NCI-H1417 (cell line): Measurements from ENCODE around the gene DCDC2C.
"Not testable (repeated sequence)": the region's sequence is repeated elsewhere in the genome, so short reads cannot be mapped to it uniquely, and the experiment has no call there.

Source experiments
- DNase-seq, 3 experiments: peaks; one replicate each; lab custom pipeline; 2025; lab: John Stamatoyannopoulos, UW

DCDC2C gene

GRCh38 chr2:3771576-3771975 is 68.2 kb downstream of the DCDC2C start:
- DNase-seq = no peak

DNA sequence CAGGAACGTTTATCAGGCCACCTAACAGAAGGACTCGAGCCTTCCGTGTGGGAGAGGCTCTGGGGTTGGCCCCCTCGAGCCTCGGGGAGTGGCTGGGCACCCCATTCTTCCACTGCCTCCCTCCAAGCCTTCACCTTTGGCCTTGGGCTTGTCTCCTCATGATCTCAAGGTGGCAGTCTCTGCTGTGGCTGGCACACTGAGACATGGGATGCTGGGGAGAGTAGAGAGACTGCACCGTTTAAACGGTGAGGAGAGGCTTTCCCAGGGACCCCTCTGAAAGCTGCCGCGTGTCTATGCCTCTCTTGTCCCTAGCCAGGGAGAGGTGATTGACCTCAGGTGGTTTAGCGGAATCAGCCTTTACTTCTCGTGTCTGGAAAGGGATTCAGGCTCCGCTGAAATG is 71.0 kb downstream of the DCDC2C start:
- no peak for DNase-seq

GRCh38 chr2:3776311-3776710 is 72.9 kb downstream of the DCDC2C start:
- no peak for DNase-seq

DNA sequence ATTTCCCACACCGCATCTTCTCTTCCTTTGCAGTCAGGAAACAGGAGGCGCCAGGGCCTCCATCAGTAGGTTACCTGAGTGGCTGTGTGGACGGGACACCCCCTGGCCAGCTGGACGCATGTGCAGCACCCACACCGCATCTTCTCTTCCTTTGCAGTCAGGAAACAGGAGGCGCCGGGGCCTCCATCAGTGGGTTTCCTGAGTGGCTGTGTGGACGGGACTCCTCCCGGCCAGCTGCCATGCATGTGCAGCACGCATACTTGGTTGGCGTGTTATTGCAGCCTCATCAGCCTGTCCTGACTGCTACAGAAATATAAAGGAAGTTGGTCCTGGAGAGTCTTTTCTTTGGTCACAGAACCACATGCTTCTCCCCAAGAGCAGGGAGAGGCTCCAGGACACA is 74.6 kb downstream of the DCDC2C start:
- peak in 1 of 3 experiments; percentile 37 for DNase-seq

DNA sequence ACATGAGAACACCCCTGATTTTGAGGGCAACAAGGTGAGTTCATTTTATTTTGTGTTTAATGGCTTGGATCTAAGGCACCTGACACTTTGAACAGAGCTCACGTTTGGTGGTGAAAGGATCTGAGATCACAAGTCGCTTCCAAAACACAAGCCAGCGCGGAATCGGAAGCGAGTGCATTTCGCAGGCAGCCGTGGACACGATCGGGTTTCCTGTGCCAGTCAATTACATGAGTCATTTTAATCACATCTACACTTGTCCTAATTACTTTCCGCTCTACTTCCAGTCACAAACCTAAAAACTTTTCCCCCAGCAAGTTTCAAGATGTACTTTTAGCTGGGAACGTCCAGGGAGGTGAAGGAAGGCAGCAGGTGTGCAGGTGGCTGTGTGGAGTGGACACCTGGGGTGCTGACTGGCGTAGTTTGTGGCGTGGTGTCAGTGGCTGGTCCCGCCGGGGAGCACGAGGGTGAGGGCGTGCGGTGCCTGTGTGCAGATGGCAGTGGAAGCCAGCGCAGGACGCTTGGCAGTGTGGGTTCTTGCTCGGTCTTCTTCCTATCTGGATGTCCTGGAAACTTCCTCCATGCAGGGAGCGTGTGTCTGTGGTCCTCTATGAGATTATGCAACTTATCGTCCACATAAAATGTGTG is 75.6 kb downstream of the DCDC2C start:
- DNase-seq = peak; percentile 69 to 85 (median 83)

- DNase-seq = peak in 2 of 3 experiments; percentile 48 to 77
These were observed 76.2 kb downstream of the DCDC2C start for GRCh38 chr2:3779496-3780049.

GRCh38 chr2:3780477-3781402 is 77.4 kb downstream of the DCDC2C start:
- DNase-seq = peak; percentile 25 to 76 (median 64)

- no peak for DNase-seq
These were observed 81.4 kb downstream of the DCDC2C start for GRCh38 chr2:3784731-3785130.

DNA sequence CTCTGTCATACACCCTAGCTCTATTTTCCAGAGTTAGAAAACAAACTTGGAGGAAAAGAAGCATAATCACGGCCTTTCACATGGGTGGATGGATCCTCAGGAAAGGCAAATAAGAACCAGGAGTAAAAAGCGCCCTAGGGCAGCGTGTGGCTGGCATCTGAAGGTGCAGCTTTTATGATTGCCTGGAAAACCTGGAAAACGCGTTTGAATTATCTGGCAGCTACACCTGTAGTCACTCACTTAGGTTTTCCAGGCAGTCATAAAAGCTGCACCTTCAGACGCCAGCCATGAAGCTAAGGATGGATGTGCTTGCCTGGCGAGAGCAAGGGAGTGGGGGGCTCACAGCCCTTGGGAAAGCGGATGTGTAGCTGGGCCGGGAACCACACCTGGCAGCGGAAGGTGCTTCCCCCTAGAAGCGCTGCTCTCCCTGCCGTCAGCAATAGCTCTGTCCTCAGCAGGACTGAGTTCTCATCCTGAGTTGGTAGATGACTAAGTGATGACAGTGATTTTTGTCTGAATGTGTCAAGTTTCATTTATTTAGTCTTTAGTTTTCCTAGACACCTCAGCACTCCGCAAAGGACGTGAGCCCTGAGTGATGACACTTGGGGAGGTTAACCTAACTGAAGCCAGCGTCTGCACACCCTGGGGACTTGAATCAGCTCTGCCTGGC is 82.0 kb downstream of the DCDC2C start:
- peak in 2 of 3 experiments; percentile 29 to 63 for DNase-seq

- no peak for DNase-seq
These were observed 82.5 kb downstream of the DCDC2C start for GRCh38 chr2:3785890-3786273.

GRCh38 chr2:3787768-3788167 is 84.4 kb downstream of the DCDC2C start:
- DNase-seq = no peak

DNA sequence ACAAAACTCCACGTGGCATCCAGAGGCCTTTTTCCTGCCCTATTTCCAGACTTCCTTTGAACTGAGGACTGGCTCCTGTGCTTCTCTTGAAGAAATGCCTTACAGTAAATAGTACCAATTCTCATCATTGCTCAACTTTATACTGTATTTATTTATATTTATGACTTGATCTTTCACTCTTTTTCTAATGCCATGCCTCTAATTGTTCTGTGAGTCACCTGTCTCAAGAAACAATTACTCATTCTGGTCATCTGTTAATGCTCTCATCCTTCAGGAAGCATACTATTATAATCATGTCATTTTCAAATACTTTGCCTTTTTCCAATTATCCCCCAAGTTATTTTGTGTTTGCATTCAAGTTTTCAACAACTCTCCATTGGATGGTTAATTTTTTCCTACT is 85.9 kb downstream of the DCDC2C start:
- peak in 2 of 3 experiments; percentile 32 to 62 for DNase-seq

DNA sequence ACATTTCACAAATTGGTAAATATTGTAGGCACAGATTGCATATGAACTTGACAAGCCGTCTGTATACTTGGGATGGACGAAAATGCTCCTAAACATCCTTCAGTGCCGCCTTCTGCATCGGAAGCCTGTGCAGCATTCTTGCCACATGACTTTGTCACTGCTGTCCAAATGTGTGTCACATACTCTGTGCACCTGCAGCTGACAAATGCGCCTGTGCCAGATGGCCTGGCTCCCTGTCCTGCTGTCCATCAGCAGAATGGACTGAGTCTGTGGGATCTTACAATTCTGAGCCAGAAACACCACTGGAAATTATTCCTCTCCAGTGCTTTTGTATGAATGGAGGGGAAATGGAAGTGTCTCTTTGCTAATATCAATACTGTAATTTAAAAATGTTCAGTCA is 89.9 kb downstream of the DCDC2C start:
- no peak for DNase-seq

GRCh38 chr2:3801506-3801905 is 98.1 kb downstream of the DCDC2C start:
- no peak for DNase-seq

GRCh38 chr2:3805201-3805939 is 102.0 kb downstream of the DCDC2C start:
- peak in 1 of 3 experiments; percentile 26 for DNase-seq

DNA sequence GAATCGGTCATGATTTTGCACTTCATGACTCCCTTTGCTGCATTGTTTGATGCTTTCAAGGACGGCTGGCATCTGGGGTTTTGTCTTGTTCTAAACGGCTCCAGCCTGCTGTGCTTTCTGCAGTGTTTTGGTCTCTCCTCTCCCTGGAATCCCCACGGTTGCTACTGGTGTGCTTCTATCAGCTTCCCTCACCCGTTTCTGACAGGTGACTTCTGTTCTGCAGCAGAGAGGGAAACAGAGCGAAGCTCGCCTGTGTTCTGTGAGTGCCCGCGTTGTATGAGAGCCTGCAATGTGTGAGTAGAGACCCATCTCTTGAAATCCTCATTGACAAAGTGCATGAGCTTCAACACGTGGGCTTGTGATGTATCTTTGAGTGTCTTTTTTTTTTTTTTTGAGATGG is 102.8 kb downstream of the DCDC2C start:
- no peak for DNase-seq

GRCh38 chr2:3806730-3807129 is 103.4 kb downstream of the DCDC2C start:
- no peak for DNase-seq

- DNase-seq = no peak
These were observed 104.5 kb downstream of the DCDC2C start for GRCh38 chr2:3807853-3808252.

GRCh38 chr2:3814706-3815245 is 111.4 kb downstream of the DCDC2C start:
- DNase-seq = no peak

DNA sequence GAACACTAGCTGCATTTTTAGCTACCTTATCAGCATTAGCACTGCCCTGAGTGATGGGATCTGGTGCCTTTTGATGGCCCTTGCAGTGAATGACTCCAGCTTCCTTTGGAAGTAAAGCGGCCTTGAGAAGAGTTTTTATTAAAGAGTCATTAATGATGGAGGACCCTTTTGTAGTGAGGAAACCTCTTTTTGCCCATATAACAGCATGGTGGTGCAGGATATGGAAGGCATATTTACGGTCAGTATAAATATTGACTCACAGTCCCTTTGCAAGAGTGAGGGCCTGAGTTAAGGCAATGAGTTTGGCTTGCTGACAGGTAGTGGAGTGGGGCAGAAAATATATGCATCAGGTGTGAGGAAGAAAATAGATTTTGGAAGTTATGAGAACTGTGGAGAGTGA is 113.8 kb downstream of the DCDC2C start:
- DNase-seq = not testable (repeated sequence)

- no peak for DNase-seq
These were observed 120.4 kb downstream of the DCDC2C start for GRCh38 chr2:3823748-3824147.
